GM21619 (cell line): ENCODE results near the gene LARGE1.
"Not testable (repeated sequence)": the region's sequence is repeated elsewhere in the genome, so short reads cannot be mapped to it uniquely, and the experiment has no call there.

Source experiments
- ATAC-seq: cut with Tn5 transposase; IDR thresholded peaks from one replicate; pipeline ENCODE4 v1.9.1; 2021; ENCODE audit not compliant: unreplicated experiment

Gene LARGE1

DNA sequence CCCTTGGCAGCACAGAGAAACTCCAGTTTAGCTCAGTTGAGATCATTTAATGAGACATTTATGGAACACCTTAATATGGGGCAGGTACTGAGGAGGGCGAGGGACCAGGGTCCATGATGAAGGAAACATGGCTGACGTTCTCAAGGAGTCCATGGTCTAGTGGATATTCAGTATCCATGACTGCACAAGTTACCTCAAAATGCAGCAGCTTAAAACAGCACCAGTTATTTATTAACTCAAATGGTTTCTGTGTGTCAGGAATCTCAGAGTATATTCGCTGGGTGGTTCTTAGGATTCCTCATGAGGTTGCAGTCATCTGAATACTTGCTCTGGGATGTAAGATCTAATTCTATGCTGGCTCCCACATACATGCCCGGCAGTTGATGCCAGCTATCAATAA is 346.8 kb downstream of the LARGE1 start:
- no peak for ATAC-seq

- ATAC-seq = no peak
Measured at GRCh38 chr22:33572086-33572485, 348.2 kb downstream of the LARGE1 start.

DNA sequence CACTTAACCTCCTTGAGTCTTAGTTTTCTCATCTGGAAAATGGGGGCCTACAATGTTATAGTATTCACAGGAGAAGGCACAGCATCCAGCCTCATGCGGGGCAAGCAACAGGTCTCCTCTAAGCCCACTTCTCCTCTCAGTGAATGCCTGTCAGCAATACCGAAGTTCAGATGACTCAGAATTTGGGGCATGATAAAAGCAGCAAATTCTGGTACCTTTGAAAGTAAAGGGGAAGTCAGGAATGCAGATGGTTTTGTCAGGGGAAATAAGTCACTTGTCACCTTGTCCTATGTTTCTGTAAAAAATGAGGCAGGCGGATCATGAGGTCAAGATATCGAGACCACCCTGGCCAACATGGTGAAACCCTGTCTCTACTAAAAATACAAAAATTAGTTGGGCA is 350.2 kb downstream of the LARGE1 start:
- no peak for ATAC-seq

DNA sequence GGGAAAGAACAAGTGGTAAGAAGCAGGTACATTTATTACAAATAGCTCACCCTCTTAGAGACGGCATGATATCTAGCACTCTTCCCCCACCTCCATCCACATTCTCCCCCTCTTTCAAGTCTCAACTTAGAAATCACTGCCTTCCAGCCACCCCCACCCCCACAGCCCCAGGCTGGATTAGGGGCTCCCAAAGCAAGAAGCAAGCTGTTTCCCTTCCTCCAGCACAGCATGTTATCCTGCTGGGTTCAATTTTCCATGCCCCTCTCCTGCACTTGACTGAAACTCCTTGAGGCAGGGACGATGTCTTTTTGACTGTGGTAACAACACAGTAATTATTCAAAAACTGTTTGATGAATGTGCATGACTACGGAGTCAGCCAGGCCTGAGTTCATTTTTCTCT is 350.7 kb downstream of the LARGE1 start:
- no peak for ATAC-seq

DNA sequence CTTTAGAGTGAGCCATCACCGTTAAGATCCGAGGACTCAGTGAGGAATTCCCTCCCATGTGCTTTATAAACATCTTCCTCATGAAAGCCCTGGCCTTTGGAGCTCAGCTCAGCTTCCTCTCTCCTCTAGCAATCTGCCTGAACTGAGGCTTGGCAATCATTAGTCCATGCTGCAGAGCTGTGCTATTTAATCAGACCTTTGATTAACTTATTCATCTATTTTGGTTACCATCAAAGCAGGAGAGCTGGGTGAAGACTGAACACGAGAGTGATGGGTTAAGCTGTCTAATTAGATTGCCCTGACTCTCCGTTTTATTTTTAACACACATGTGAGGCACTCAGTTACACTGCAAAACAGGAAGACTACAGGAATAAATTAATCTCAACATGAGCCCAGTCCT is 351.3 kb downstream of the LARGE1 start:
- ATAC-seq = no peak

- not testable (repeated sequence) for ATAC-seq
Measured at GRCh38 chr22:33566495-33566894, 353.8 kb downstream of the LARGE1 start.

GRCh38 chr22:33565580-33565995 is 354.7 kb downstream of the LARGE1 start:
- no peak for ATAC-seq

DNA sequence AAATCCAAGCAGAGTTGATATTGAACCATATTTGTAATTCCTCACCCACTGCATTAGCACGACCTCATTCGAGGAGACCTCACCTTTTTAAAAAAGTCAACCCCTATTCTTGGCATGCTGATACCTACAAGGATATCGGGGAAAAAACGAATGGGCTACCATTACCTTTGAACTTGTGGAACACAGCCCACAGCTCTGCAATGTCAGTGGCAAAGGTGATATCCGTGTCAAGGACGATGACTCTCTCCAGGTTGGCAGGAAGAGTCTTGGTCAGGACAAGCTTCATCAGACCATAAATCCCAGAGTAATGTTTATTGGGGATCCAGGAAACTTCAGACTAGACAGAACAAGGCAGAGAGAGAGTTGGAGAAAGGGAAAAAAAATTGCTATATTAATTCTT is 355.6 kb downstream of the LARGE1 start:
- ATAC-seq = no peak

DNA sequence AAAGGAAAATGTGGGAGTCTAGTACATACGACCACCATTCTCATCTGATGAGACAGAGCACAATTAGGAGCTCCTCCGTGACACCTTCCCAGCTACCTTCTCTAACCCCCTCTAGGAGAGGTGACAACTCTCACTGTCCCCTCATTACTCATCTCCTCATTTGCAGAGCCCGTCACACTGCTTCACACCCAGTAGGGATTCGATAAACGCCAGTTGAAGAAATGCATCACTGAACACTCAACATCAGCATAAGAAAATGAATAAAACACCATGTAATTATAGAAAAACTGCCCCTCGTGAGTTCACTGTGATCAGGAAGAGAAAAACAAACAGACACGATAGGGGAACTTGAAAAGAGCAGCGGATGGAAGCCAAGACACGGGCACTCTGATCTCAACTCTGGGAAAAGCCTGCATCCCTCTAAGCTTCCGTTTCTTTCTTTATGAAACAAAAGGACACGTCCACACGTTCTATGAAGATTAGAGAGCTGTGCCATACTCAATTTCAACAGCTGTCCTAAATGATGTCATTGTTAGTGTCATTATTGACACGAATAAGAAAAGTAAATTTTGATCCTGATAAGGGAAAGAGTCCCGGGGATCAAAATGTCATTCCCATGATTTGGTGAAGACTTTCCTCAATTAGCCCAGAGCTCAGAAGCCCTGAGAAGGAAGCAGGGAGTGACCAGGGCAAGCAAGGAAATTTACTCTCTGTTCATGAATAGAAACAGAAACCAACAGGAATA is 356.9 kb downstream of the LARGE1 start:
- ATAC-seq = no peak

GRCh38 chr22:33562501-33562900 is 357.8 kb downstream of the LARGE1 start:
- ATAC-seq = no peak

DNA sequence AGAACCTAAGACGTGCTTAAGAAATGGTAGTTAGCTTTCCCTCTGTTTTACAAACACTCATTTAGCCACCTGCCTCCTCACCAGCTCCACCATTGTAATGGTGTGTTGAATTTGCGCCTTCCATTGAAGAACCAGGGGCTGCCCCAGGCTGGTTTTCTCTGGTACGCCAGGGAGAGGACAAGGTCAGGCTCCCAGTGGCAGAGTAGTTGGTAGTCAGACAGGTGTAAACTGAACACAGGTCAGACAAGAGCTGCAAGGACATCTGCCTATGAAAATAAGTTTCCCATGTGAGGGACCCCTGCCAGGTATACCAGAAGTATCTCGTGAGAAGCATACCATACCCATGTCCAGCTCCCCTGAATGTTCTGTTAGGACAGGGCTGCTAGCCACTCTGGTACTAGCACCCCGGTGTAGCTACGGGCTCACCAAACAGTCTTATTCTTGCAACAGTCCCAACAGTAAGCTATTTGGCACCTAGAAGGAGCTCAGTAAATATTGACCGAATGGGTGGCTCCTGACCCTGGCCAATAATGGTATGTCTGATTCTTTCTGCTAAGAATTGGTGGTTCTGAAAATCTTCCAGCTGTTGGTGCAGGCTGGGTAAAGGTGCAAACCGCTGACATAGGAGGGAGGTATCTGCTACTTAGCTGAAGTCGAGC is 359.0 kb downstream of the LARGE1 start:
- ATAC-seq = no peak

DNA sequence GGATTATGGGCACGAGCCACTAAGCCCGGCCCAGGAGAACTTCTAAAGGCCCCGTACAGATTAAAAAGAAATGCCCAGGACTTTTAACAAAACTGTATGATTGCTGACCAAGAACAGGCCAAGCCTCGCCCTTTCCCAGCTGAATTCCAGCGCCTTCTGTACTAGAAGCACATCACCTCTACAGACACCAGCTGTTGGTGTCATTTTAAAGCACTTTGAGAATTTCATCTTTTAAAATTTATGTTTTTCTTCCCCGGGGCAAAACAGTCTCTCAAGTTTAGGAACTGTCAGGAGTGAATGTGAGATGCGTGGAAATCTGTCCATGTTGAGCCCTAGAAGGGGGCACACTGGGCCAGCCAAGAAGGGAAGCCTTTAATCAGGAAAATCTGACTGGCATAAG is 362.4 kb downstream of the LARGE1 start:
- no peak for ATAC-seq

DNA sequence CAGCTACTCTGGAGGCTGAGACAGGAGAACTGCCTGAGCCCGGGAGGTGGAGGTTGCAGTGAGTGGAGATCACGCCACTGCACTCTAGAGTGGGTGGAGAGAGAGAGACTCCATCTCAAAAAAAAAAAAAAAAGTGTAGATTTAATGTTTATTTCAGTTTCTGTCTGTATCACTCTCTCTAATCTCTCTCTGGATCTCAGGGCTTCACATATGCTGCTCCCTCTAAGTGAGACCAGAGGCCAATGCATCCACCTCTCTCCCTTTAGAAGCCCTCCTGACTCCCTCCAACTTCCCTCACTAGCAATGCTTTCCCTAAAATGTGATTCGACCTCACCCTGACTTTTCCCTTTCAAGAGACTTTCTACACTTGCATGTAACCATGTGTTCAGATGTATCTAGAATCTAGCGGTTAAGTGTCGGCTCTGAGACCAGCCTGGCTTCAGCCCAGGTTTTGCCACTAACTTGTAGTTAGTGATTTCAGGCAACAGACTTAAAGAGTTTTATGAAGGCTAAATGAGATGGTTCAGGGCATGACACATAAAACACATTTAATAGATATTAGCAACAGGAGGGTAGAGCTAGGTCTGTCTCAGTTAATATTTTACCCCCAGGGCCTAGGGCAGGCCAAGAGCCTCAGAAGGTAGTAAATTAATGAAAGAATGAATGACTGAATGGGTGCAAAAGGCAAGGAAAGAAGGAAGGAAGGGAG is 364.3 kb downstream of the LARGE1 start:
- no peak for ATAC-seq

DNA sequence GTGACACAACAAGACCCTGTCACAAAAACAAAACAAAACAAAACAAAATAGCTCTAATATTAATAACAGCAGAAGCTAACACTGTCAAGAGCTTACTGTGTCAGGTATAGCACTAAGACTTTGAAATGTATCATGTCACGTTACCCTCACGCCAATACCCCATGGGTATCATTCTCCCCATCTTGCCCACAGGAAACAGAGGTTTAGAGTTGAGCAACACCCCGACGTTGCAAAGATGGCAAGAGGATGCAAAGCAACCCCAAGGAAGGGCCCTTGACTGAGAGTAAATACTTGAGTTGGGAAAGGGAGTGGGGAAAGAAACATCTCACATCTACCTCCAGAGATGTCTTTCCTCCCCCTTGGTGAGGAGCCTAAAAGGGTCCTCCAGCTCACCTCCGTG is 366.8 kb downstream of the LARGE1 start:
- ATAC-seq = no peak

DNA sequence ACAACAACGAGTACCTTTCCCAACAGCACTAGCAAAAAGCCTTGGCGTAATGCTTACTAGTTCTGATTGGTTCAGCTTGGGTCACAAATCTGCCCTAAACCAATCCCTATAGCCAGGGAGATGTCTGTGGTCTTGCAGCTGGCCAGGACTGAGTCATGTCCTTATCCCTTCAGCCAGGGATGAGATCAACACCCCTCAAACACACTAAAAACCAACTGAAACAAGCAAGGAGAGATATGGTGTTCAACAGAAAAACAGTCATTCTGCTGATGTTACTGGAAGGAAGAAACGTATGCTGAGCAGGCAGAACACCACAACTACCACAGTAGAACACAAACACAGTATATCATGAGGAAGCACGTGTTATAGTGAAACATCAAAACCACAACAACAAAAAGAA is 375.6 kb downstream of the LARGE1 start:
- ATAC-seq = no peak

DNA sequence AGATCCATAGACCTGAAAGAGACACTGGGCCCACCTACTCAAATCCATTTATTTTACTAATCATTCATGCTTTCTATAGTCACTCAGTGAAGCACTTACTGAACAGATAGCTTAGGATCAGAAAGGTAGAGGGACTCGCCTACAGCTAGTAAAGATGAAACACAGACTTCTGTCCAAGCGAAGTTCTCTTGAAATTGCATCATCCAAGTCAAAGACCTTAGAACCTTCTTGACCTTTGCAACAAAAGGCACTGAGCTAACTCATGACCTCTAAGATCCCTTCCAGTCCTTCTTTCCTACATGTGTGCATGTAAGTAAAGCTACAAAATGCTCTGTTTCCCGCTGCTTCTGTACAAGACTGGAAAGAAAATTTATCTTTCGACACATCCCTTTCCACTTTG is 377.6 kb downstream of the LARGE1 start:
- ATAC-seq = no peak

GRCh38 chr22:33542153-33542552 is 378.1 kb downstream of the LARGE1 start:
- ATAC-seq = no peak

DNA sequence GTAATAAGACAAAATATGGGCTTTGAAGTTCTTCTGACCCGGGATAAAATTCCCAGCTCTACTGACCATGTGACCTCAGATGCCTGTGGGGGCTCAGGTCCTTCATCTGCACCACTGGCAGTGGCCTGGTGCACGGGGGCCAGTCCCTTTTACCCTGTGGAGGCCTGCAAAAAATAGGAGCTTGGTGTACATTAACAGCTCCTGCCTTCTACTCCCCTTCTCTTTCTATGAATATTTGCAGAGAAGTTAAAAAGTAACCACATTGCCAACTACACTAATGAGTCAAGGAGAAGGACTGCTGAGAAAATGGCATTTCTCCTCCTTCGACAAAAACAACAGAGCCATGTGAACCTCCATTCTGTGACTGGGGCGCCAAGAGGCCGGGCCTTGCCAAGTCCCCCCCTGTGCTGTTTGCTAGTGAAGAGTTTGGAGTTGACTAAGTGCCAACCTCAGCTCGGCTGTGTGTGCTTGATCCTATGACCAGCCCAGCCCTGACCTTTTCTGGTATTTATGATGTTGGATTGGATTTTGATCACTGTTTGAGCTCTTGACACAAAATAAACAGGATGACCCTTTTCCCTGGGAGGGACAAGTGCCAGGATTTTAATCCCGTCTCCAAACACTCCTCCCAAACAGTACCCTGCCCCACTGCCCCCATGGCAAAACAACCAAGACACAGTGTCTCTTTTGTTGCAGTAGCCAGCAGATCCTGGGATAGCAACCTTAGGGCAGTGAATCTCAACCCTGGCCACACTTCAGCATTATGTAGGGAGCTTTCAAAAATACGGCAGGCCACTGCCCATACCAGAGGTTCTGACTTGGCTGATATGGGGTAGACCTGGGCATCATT is 380.1 kb downstream of the LARGE1 start:
- ATAC-seq = no peak

- no peak for ATAC-seq
Measured at GRCh38 chr22:33539202-33539901, 380.9 kb downstream of the LARGE1 start.

- no peak for ATAC-seq
Measured at GRCh38 chr22:33538277-33538885, 381.9 kb downstream of the LARGE1 start.
